K562 (cell line): ENCODE results near the gene SH3BGR. TPM values are rescaled to one million over a fixed set of nuclear protein-coding genes. Genes with fewer than 3 reads are reported as not detected.

ENCODE experiments used
- ATAC-seq: fragments of 200-7000 bp; cut with Tn5 transposase; 3 replicates; pipeline ENCODE4 v1.9.1; 2020; ENCODE audit warnings: moderate library complexity
- BruUV-seq: library from RNA; stranded (reverse); fragments of 400-500 nt; replicated peaks from 2 replicates; lab custom pipeline; 2021; lab: Mats Ljungman, UMichigan
- CTCF ChIA-PET: fragments of 300-600 bp; formaldehyde crosslinking; extraction: SDS; loops from one replicate; lab custom pipeline; 2021; ENCODE audit warnings: low intra/inter-chr PET ratio; lab: Yijun Ruan, JAX
- POLR2A ChIA-PET: fragments of 300-600, 350-650 bp; sonication (Branson Sonifier 250); formaldehyde crosslinking; extraction: SDS; loops from one replicate; lab custom pipeline; 2021; ENCODE audit warnings: antibody characterized with exemption, inconsistent platforms; lab: Yijun Ruan, JAX
- DNase-seq, 4 experiments: peaks; one replicate each; pipeline versions ENCODE4 v3.0.0 to v3.0.0-alpha.2; 2011 to 2018; ENCODE audit warnings: low spot score in 3 of 4, mixed read lengths in 3 of 4; ENCODE audit errors: extremely low read depth in 1 of 4
- FAIRE-seq: peaks from 2 replicates; lab custom pipeline; 2011; peaks lifted over from hg19 to GRCh38; lab: Jason Lieb, UNC
- H2AFZ ChIP-seq: 2 replicates; pipeline ENCODE4 v1.6.0; 2011; ENCODE audit warnings: low read depth, low read length, control low read depth, inconsistent platforms
- H3K27ac ChIP-seq: fragments of 200-600 bp; 3 replicates; pipeline ENCODE4 v1.8.0; 2011; ENCODE audit warnings: low read depth, mild to moderate bottlenecking, control low read depth, inconsistent platforms, low read length, moderate library complexity, mixed read lengths; ENCODE audit errors: extremely low read depth
- H3K27me3 ChIP-seq, 2 experiments: fragments of 300-600 bp in 1 of 2; 2 replicates in 1 of 2; 3 replicates in 1 of 2; pipeline versions ENCODE4 v1.6.0 to v1.8.0; 2011; ENCODE audit warnings: inconsistent platforms in 2 of 2, low read length in 2 of 2, mild to moderate bottlenecking in 1 of 2, mixed read lengths in 1 of 2, moderate library complexity in 1 of 2; ENCODE audit not compliant: control insufficient read depth in 2 of 2, insufficient read depth in 2 of 2
- H3K36me3 ChIP-seq: fragments of 300-600 bp; 3 replicates; pipeline ENCODE4 v1.8.0; 2011; ENCODE audit warnings: mild to moderate bottlenecking, low read length, inconsistent platforms; ENCODE audit not compliant: control insufficient read depth, insufficient read depth
- H3K4me1 ChIP-seq, 2 experiments: fragments of 200-600 bp in 1 of 2; replicated peaks in 1 of 2; 2 replicates in 1 of 2; 3 replicates in 1 of 2; pipeline versions ENCODE4 v1.5.1 to v1.8.0; 2011; ENCODE audit warnings: inconsistent platforms in 2 of 2, low read length in 2 of 2, mild to moderate bottlenecking in 1 of 2, mixed read lengths in 1 of 2, moderate library complexity in 1 of 2; ENCODE audit not compliant: control insufficient read depth in 2 of 2, insufficient read depth in 2 of 2
- H3K4me2 ChIP-seq: 2 replicates; pipeline ENCODE4 v1.6.1; 2011; ENCODE audit warnings: low read length, control low read depth, inconsistent platforms, mixed read lengths; ENCODE audit not compliant: insufficient read depth
- H3K4me3 ChIP-seq: fragments of 200-600 bp; sonication (generic), shearing (Covaris generic); 2 replicates; pipeline ENCODE4 v1.5.1; 2016; ENCODE audit warnings: control low read depth, inconsistent platforms
- H3K79me2 ChIP-seq: fragments of 200-600 bp; 3 replicates; pipeline ENCODE4 v1.8.0; 2011; ENCODE audit warnings: low read length, inconsistent platforms; ENCODE audit not compliant: control insufficient read depth, insufficient read depth
- H3K9ac ChIP-seq, 2 experiments: 2 replicates each; pipeline versions ENCODE4 v1.6.0 to v1.6.1; 2011; ENCODE audit warnings: low read depth in 2 of 2, low read length in 2 of 2, control low read depth in 1 of 2, inconsistent platforms in 1 of 2, mild to moderate bottlenecking in 1 of 2, mixed read lengths in 1 of 2; ENCODE audit not compliant: insufficient read depth in 1 of 2
- H3K9me1 ChIP-seq: one replicate; pipeline ENCODE4 v1.6.0; 2011; ENCODE audit warnings: inconsistent platforms, mild to moderate bottlenecking, low read length, moderate library complexity; ENCODE audit not compliant: control insufficient read depth, insufficient read depth
- H3K9me3 ChIP-seq: replicated peaks from 2 replicates; pipeline ENCODE4 v1.5.1; 2011; ENCODE audit warnings: low read depth, low read length, inconsistent platforms; ENCODE audit not compliant: control insufficient read depth, insufficient read depth
- H4K20me1 ChIP-seq: replicated peaks from 2 replicates; pipeline ENCODE4 v1.6.1; 2011; ENCODE audit warnings: low read length, inconsistent platforms, mixed read lengths; ENCODE audit not compliant: control insufficient read depth, insufficient read depth
- ARHGAP35 ChIP-seq: fragments of 450-650 bp; IDR thresholded peaks from 2 replicates; pipeline ENCODE4 v1.6.1; 2018; ENCODE audit not compliant: partially characterized antibody
- ATF4 ChIP-seq: fragments of 450-650 bp; formaldehyde crosslinking; IDR thresholded peaks from 2 replicates; pipeline ENCODE4 v1.4.0; 2022; ENCODE audit warnings: mild to moderate bottlenecking, moderate library complexity
- CBFA2T3 ChIP-seq: fragments of 450-650 bp; IDR thresholded peaks from 2 replicates; pipeline ENCODE4 v1.6.1; 2017
- DPF2 ChIP-seq: fragments of 450-650 bp; IDR thresholded peaks from 2 replicates; pipeline ENCODE4 v1.6.1; 2016
- E2F3 ChIP-seq: fragments of 250-450 bp; sonication (Bioruptor Pico); IDR thresholded peaks from 2 replicates; pipeline ENCODE4 v1.4.0; 2020; ENCODE audit warnings: mild to moderate bottlenecking
- ELF4 ChIP-seq: fragments of 450-650 bp; formaldehyde crosslinking; IDR thresholded peaks from 2 replicates; pipeline ENCODE4 v1.4.0; 2022; ENCODE audit warnings: missing genetic modification characterization
- EP400 ChIP-seq: fragments of 450-650 bp; IDR thresholded peaks from 2 replicates; pipeline ENCODE4 v1.6.1; 2017; ENCODE audit warnings: antibody characterized with exemption, mild to moderate bottlenecking, moderate library complexity
- GATAD2A ChIP-seq: fragments of 450-650 bp; IDR thresholded peaks from 2 replicates; pipeline ENCODE4 v1.6.1; 2017
- HMG20B ChIP-seq: fragments of 250-450 bp; sonication (Bioruptor Pico); IDR thresholded peaks from 2 replicates; pipeline ENCODE4 v1.5.0; 2021; ENCODE audit warnings: mild to moderate bottlenecking
- MAFF ChIP-seq: IDR thresholded peaks from 2 replicates; pipeline ENCODE4 v1.6.1; 2012; ENCODE audit warnings: low read length, improper control_type of control experiment
- MAZ ChIP-seq, 2 experiments: fragments of 450-650 bp in 1 of 2; sonication (generic) in 1 of 2; formaldehyde crosslinking; IDR thresholded peaks in 1 of 2; conservative IDR thresholded peaks in 1 of 2; 2 replicates each; pipeline versions ENCODE4 v1.4.0 to v1.5.0; 2020; ENCODE audit warnings: mild to moderate bottlenecking in 1 of 2, missing genetic modification reagents in 1 of 2
- NFE2 ChIP-seq: IDR thresholded peaks from 2 replicates; pipeline ENCODE4 v1.6.1; 2014; ENCODE audit warnings: antibody characterized with exemption, low read depth
- NFIC ChIP-seq: fragments of 450-650 bp; IDR thresholded peaks from 2 replicates; pipeline ENCODE4 v1.6.1; 2017; ENCODE audit warnings: mild to moderate bottlenecking, inconsistent platforms
- NR2C1 ChIP-seq, 2 experiments: fragments of 450-650 bp; IDR thresholded peaks; 2 replicates each; pipeline ENCODE4 v1.6.1; 2017; ENCODE audit warnings: mild to moderate bottlenecking in 2 of 2, antibody characterized with exemption in 1 of 2, inconsistent platforms in 1 of 2, missing compliant biosample characterization in 1 of 2, missing genetic modification characterization in 1 of 2
- RBM25 ChIP-seq: fragments of 200-400 bp; formaldehyde crosslinking; IDR thresholded peaks from 2 replicates; pipeline ENCODE4 v1.6.1; 2018; ENCODE audit warnings: low read length, low read depth, moderate library complexity; ENCODE audit not compliant: severe bottlenecking
- SIN3A ChIP-seq, 2 experiments: fragments of 150-350 bp in 1 of 2; IDR thresholded peaks; 2 replicates each; pipeline ENCODE4 v1.6.1; 2011 to 2016; ENCODE audit warnings: borderline replicate concordance in 2 of 2, low read depth in 2 of 2, low read length in 2 of 2, mild to moderate bottlenecking in 2 of 2, moderate library complexity in 2 of 2; ENCODE audit not compliant: control insufficient read depth in 1 of 2
- SRSF9 ChIP-seq: fragments of 200-400 bp; formaldehyde crosslinking; IDR thresholded peaks from 2 replicates; pipeline ENCODE4 v1.6.1; 2017; ENCODE audit warnings: low read depth, low read length, borderline replicate concordance
- TAL1 ChIP-seq: fragments of 450-650 bp; IDR thresholded peaks from 2 replicates; pipeline ENCODE4 v1.6.1; 2016; ENCODE audit warnings: mild to moderate bottlenecking
- TCF3 ChIP-seq: sonication (generic); formaldehyde crosslinking; IDR thresholded peaks from 2 replicates; pipeline ENCODE4 v1.4.0; 2020; ENCODE audit warnings: mild to moderate bottlenecking, missing genetic modification reagents
- ZNF561 ChIP-seq: fragments of 450-650 bp; formaldehyde crosslinking; conservative IDR thresholded peaks from 2 replicates; pipeline ENCODE4 v1.4.0; 2020; ENCODE audit warnings: mild to moderate bottlenecking, moderate library complexity
- WGBS: fragments of 100-300 bp; shearing (Covaris generic); methylation state at CpG from one replicate; pipeline ENCODE4 v1.1.6; 2016; ENCODE audit warnings: low coverage, mixed read lengths; ENCODE audit not compliant: insufficient coverage; ENCODE audit errors: missing lambda C conversion rate; 5-methylcytosine and 5-hydroxymethylcytosine counted together
- in situ Hi-C: fragments of 300-500 bp; cut with MboI; formaldehyde crosslinking; loops from 4 replicates; pipeline ENCODE4 v1.15.0; 2018; ENCODE audit warnings: inconsistent platforms, mixed read lengths
- intact Hi-C: fragments of 100-400 bp; cut with micrococcal nuclease; formaldehyde crosslinking; loops from 2 replicates; pipeline ENCODE4 v1.14.2; 2022
- polyA plus RNA-seq, 8 experiments: library from polyadenylated mRNA; depleted of rRNA in 4 of 8; stranded (reverse) in 5 of 8; unstranded in 3 of 8; fragments of >200 nt; fragmentation: Nextera tagmentation in 2 of 8; fragmentation: Illumina TruSeq in 1 of 8; extraction: Ambion mirVana in 2 of 8; extraction: Trizol in 1 of 8; gene quantifications; 2 replicates each; pipeline versions ENCODE4 v1.2.1 to v1.2.3, GENCODE V29; 2011 to 2014; ENCODE audit warnings: inconsistent platforms in 1 of 8, missing spikeins in 1 of 8
- total RNA-seq, 7 experiments: library from RNA; depleted of rRNA in 6 of 7; stranded (reverse); fragments of >200 nt in 6 of 7; fragmentation: Illumina TruSeq in 2 of 7; extraction: Trizol in 2 of 7; gene quantifications; 2 replicates each; pipeline versions ENCODE4 v1.2.1 to v1.2.3, GENCODE V29; 2011 to 2021; ENCODE audit warnings: low replicate concordance in 1 of 7
- TF ChIP-seq, protein P1 (sequence below): sonication (generic); IDR thresholded peaks from 2 replicates; pipeline ENCODE4 v1.6.1; 2016
- TF ChIP-seq, protein P2 (sequence below): IDR thresholded peaks from 2 replicates; pipeline ENCODE4 v1.6.1; 2014; ENCODE audit warnings: antibody characterized with exemption

The SH3BGR gene
- total and polyA plus RNA-seq, 9 of the 15 experiments (the other 6 are each of a cell fraction or from before 2014, with no cell fraction given) = 6.6 to 42.9 (median 25.6) TPM

DNA sequence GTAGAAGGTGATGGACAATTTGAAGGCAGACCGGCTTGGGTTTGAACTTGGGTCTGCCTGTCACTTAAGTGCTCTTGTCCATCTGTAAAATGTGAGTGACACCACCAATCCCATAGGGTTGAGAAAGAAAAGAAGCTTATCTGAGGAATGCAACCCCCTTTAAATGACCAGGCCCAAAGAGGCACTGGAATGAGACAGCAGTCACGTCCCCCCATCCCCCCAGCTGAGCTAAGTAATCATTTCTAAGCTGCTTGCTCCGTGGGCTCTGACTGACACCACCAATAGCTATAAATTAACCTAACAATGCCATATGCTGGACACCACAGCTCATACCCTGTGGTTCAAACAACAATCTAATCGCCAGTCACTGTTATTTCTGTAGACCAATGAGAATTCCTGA is 21.3 kb upstream of the SH3BGR start:
- FAIRE-seq (peak; percentile 90), ATAC-seq (peak; percentile 93), DNase-seq (peak; percentile 54 to 96 (median 74))
- H3K4me2 ChIP-seq = peak overlapping the region; percentile 69
- H3K4me1 ChIP-seq = peaks cover 5 to 16% of the 10 kb centered on the region in 2 experiments; a peak in 4 of 5 replicates
- H3K9me3 ChIP-seq = 0 out of 2 replicates have a peak, but pooled peaks cover 2% of the 10 kb centered on the region
- ChIA-PET CTCF (no interaction called here), POLR2A (interaction anchor here (0.8 to 2.3 kb wide), 10 partner anchors 8 to 116 kb away, joined by 3 to 14 read pairs (median 4); partner anchors contain the start of genes HMGN1 and LCA5L)
- intact Hi-C loops = no loop called here
- H3K4me3 ChIP-seq = no peak overlapping the region
- no peaks in the 10 kb centered on the region for H3K36me3 ChIP-seq
- H4K20me1 ChIP-seq = no peaks in the 10 kb centered on the region
- no peaks in the 10 kb centered on the region for H3K79me2 ChIP-seq
- H3K9me1 ChIP-seq = no peaks in the 10 kb centered on the region
- in situ Hi-C loops = no loop called here
- no TSS peak for BruUV-seq
- H3K27ac ChIP-seq = peak overlapping the region; percentile 74
- H3K27me3 ChIP-seq = no peaks in the 10 kb centered on the region
- 0% methylated on average over 4 of the region's 4 CpGs for WGBS
- peak overlapping the region; percentile 88 for H2AFZ ChIP-seq
- peak overlapping the region in 1 of 2 experiments; percentile 51; a peak in 2 of 4 replicates for H3K9ac ChIP-seq
- TF ChIP-seq DPF2 (peak; percentile 93), TAL1 (peak; percentile 68; the same call in 1 of the 2 replicates), E2F3 (0 out of 2 replicates have a peak, but pooled peaks have one; percentile 19), RBM25 (no peak), HMG20B (CRISPR knock-in tag) (no peak), ZNF561 (CRISPR knock-in tag) (no peak), CBFA2T3 (peak; percentile 94), EP400 (peak; percentile 55; the same call in 1 of the 2 replicates), NFE2 (peak; percentile 83), NR2C1 (IDR thresholded peaks at IDR 0.05) (no peak), NR2C1 (tag; IDR thresholded peaks at IDR 0.05) (0 out of 2 replicates have a peak, but pooled peaks have one; percentile 14), ATF4 (CRISPR knock-in tag) (0 out of 2 replicates have a peak, but pooled peaks have one; percentile 38), ELF4 (CRISPR knock-in tag) (0 out of 2 replicates have a peak, but pooled peaks have one; percentile 55), TCF3 (CRISPR knock-in tag) (peak; percentile 83), SRSF9 (no peak), GATAD2A (peak; percentile 59; the same call in 1 of the 2 replicates), MAZ (CRISPR knock-in tag; conservative IDR thresholded peaks at IDR 0.05 in 1 of 2, IDR thresholded peaks at IDR 0.05 in 1 of 2) (no peak), NFIC (peak; percentile 63), SIN3A (IDR thresholded peaks at IDR 0.05; ENCODE audit: borderline replicate concordance in 2 of 2, control insufficient read depth in 1 of 2, low read depth in 2 of 2, low read length in 2 of 2) (0 out of 4 replicates have a peak, but pooled peaks of 1 of the 2 experiments have one; percentile 20), ARHGAP35 (peak; percentile 80), MAFF (peak; percentile 6; the same call in 1 of the 2 replicates)
- TF ChIP-seq, protein P1, sequence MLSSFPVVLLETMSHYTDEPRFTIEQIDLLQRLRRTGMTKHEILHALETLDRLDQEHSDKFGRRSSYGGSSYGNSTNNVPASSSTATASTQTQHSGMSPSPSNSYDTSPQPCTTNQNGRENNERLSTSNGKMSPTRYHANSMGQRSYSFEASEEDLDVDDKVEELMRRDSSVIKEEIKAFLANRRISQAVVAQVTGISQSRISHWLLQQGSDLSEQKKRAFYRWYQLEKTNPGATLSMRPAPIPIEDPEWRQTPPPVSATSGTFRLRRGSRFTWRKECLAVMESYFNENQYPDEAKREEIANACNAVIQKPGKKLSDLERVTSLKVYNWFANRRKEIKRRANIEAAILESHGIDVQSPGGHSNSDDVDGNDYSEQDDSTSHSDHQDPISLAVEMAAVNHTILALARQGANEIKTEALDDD = 0 out of 2 replicates have a peak, but pooled peaks have one; percentile 18
- TF ChIP-seq, protein P2, sequence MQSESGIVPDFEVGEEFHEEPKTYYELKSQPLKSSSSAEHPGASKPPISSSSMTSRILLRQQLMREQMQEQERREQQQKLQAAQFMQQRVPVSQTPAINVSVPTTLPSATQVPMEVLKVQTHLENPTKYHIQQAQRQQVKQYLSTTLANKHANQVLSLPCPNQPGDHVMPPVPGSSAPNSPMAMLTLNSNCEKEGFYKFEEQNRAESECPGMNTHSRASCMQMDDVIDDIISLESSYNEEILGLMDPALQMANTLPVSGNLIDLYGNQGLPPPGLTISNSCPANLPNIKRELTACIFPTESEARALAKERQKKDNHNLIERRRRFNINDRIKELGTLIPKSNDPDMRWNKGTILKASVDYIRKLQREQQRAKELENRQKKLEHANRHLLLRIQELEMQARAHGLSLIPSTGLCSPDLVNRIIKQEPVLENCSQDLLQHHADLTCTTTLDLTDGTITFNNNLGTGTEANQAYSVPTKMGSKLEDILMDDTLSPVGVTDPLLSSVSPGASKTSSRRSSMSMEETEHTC = 0 out of 2 replicates have a peak, but pooled peaks have one; percentile 27
